HepG2 (cell line): Measurements from ENCODE around the gene ATP5MG. TPM values are rescaled to one million over a fixed set of nuclear protein-coding genes. Genes with fewer than 3 reads are reported as not detected.

ENCODE experiments used
- BCL6 ChIP-seq: IDR thresholded peaks from 2 replicates; pipeline ENCODE4 v1.6.1; 2016; ENCODE audit warnings: missing genetic modification reagents, missing compliant biosample characterization
- CREB1 ChIP-seq, 2 experiments: fragments of 450-650 bp in 1 of 2; IDR thresholded peaks; 2 replicates each; pipeline ENCODE4 v1.6.1; 2016 to 2017; ENCODE audit warnings: control low read depth in 1 of 2, mild to moderate bottlenecking in 1 of 2, missing compliant biosample characterization in 1 of 2, missing genetic modification characterization in 1 of 2
- E2F5 ChIP-seq: sonication (generic); formaldehyde crosslinking; conservative IDR thresholded peaks from 2 replicates; pipeline ENCODE4 v1.4.0; 2020; ENCODE audit warnings: missing genetic modification reagents
- IKZF5 ChIP-seq: IDR thresholded peaks from 2 replicates; pipeline ENCODE4 v1.6.1; 2018; ENCODE audit warnings: missing genetic modification reagents, mild to moderate bottlenecking, missing compliant biosample characterization
- KLF16 ChIP-seq, 2 experiments: sonication (generic) in 1 of 2; formaldehyde crosslinking in 1 of 2; IDR thresholded peaks; 2 replicates each; pipeline versions ENCODE4 v1.6.1 to v1.8.0; 2016 to 2023; ENCODE audit warnings: missing genetic modification reagents in 2 of 2, missing compliant biosample characterization in 1 of 2
- MAX ChIP-seq: IDR thresholded peaks from 2 replicates; pipeline ENCODE4 v1.6.1; 2012; ENCODE audit warnings: inconsistent platforms
- MBD4 ChIP-seq: IDR thresholded peaks from 2 replicates; pipeline ENCODE4 v1.6.1; 2012; ENCODE audit warnings: low read length, inconsistent platforms, borderline replicate concordance
- MXD1 ChIP-seq: sonication (generic); formaldehyde crosslinking; IDR thresholded peaks from 2 replicates; pipeline ENCODE4 v1.4.0; 2020; ENCODE audit warnings: mild to moderate bottlenecking, missing genetic modification reagents
- RNF219 ChIP-seq: sonication (generic); formaldehyde crosslinking; IDR thresholded peaks from 2 replicates; pipeline ENCODE4 v1.5.0; 2020; ENCODE audit warnings: mild to moderate bottlenecking, missing genetic modification reagents
- SCMH1 ChIP-seq: sonication (generic); formaldehyde crosslinking; IDR thresholded peaks from 2 replicates; pipeline ENCODE4 v1.9.0; 2021; ENCODE audit warnings: missing genetic modification reagents, mild to moderate bottlenecking, borderline replicate concordance
- SNAPC4 ChIP-seq: sonication (generic); formaldehyde crosslinking; IDR thresholded peaks from 2 replicates; pipeline ENCODE4 v1.4.0; 2020; ENCODE audit warnings: mild to moderate bottlenecking, missing genetic modification reagents
- ZBTB44 ChIP-seq: sonication (generic); formaldehyde crosslinking; IDR thresholded peaks from 2 replicates; pipeline ENCODE4 v1.4.0; 2020; ENCODE audit warnings: missing genetic modification reagents
- ZNF20 ChIP-seq: sonication (generic); formaldehyde crosslinking; IDR thresholded peaks from 2 replicates; pipeline ENCODE4 v1.4.0; 2020; ENCODE audit warnings: mild to moderate bottlenecking, moderate library complexity, missing genetic modification reagents
- ZNF333 ChIP-seq: sonication (generic); formaldehyde crosslinking; IDR thresholded peaks from 2 replicates; pipeline ENCODE4 v1.4.0; 2020; ENCODE audit warnings: mild to moderate bottlenecking, missing genetic modification reagents, borderline replicate concordance
- ZNF552 ChIP-seq: sonication (generic); formaldehyde crosslinking; IDR thresholded peaks from 2 replicates; pipeline ENCODE4 v1.9.0; 2022; ENCODE audit warnings: missing genetic modification reagents, mild to moderate bottlenecking, borderline replicate concordance
- ZNF780A ChIP-seq: sonication (generic); formaldehyde crosslinking; IDR thresholded peaks from 2 replicates; pipeline ENCODE4 v1.8.0; 2022; ENCODE audit warnings: mild to moderate bottlenecking, missing genetic modification reagents, moderate library complexity
- ZSCAN9 ChIP-seq: IDR thresholded peaks from 2 replicates; pipeline ENCODE4 v1.6.1; 2016; ENCODE audit warnings: borderline replicate concordance
- polyA plus RNA-seq, 8 experiments: library from polyadenylated mRNA; depleted of rRNA in 3 of 8; stranded (reverse) in 7 of 8; unstranded in 1 of 8; fragments of >200 nt; fragmentation: Illumina TruSeq in 4 of 8; extraction: Trizol in 4 of 8; gene quantifications; 2 replicates each; pipeline versions ENCODE4 v1.2.1 to v1.2.3, GENCODE V29; 2011 to 2016; ENCODE audit warnings: low read depth in 4 of 8, missing spikeins in 1 of 8, mixed read lengths in 1 of 8; ENCODE audit not compliant: insufficient read depth in 1 of 8
- total RNA-seq, 5 experiments: library from RNA; depleted of rRNA; stranded (reverse); fragments of >200 nt; fragmentation: Illumina TruSeq; extraction: Trizol; gene quantifications; 2 replicates each; pipeline ENCODE4 v1.2.3, GENCODE V29; 2016; ENCODE audit warnings: low read depth in 1 of 5

The ATP5MG gene
- total and polyA plus RNA-seq, 2 of the 13 experiments (the other 11 are each of a cell fraction or from before 2014, with no cell fraction given) = 260 to 320 TPM

GRCh38 chr11:118434553-118435289, 33.3 kb downstream of the ATP5MG start (continued):
- TF ChIP-seq ZNF333 (CRISPR knock-in tag) (no peak), ZNF552 (CRISPR knock-in tag) (no peak), ZBTB44 (CRISPR knock-in tag) (no peak), IKZF5 (no peak), ZSCAN9 (CRISPR knock-in tag) (no peak), ZNF780A (CRISPR knock-in tag) (no peak), RNF219 (CRISPR knock-in tag) (no peak), ZNF20 (CRISPR knock-in tag) (no peak), CREB1 (IDR thresholded peaks at IDR 0.05) (no peak), CREB1 (CRISPR knock-in tag; IDR thresholded peaks at IDR 0.05) (no peak), KLF16 (CRISPR knock-in tag; IDR thresholded peaks at IDR 0.05) (no peak), MBD4 (no peak), MXD1 (CRISPR knock-in tag) (peak; percentile 52; the same call in 1 of the 2 replicates), E2F5 (no peak), MAX (peak; percentile 12), SCMH1 (no peak), BCL6 (CRISPR knock-in tag) (no peak), SNAPC4 (CRISPR knock-in tag) (no peak; the same call in 1 of the 2 replicates)
